Nephron progenitor cell (in vitro differentiated cells): Measurements from ENCODE around the gene PNPLA1.

Experiments
- DNase-seq: peaks from one replicate; pipeline ENCODE4 v3.0.0; 2021
- H3K27ac Mint-ChIP-seq: 2 replicates; pipeline ENCODE4 v1.8.0; 2021; ENCODE audit warnings: mild to moderate bottlenecking, moderate library complexity, mixed read lengths
- H3K27me3 Mint-ChIP-seq: 2 replicates; pipeline ENCODE4 v1.8.0; 2021; ENCODE audit warnings: mild to moderate bottlenecking, low read depth, mixed read lengths; ENCODE audit not compliant: poor library complexity
- H3K36me3 Mint-ChIP-seq: 2 replicates; pipeline ENCODE4 v1.8.0; 2021; ENCODE audit warnings: low read depth, mixed read lengths
- H3K4me1 Mint-ChIP-seq: 2 replicates; pipeline ENCODE4 v1.8.0; 2021; ENCODE audit warnings: mixed read lengths
- H3K4me3 Mint-ChIP-seq: 2 replicates; pipeline ENCODE4 v1.8.0; 2021; ENCODE audit warnings: mild to moderate bottlenecking, moderate library complexity, mixed read lengths
- H3K9me3 Mint-ChIP-seq: 2 replicates; pipeline ENCODE4 v1.8.0; 2021; ENCODE audit warnings: mild to moderate bottlenecking, moderate library complexity, mixed read lengths
- TF ChIP-seq, protein P1 (sequence below): fragments of 200-600 bp; sonication (generic); IDR thresholded peaks from 2 replicates; pipeline ENCODE4 v1.5.0; 2021; ENCODE audit warnings: antibody characterized with exemption

The PNPLA1 gene

DNA sequence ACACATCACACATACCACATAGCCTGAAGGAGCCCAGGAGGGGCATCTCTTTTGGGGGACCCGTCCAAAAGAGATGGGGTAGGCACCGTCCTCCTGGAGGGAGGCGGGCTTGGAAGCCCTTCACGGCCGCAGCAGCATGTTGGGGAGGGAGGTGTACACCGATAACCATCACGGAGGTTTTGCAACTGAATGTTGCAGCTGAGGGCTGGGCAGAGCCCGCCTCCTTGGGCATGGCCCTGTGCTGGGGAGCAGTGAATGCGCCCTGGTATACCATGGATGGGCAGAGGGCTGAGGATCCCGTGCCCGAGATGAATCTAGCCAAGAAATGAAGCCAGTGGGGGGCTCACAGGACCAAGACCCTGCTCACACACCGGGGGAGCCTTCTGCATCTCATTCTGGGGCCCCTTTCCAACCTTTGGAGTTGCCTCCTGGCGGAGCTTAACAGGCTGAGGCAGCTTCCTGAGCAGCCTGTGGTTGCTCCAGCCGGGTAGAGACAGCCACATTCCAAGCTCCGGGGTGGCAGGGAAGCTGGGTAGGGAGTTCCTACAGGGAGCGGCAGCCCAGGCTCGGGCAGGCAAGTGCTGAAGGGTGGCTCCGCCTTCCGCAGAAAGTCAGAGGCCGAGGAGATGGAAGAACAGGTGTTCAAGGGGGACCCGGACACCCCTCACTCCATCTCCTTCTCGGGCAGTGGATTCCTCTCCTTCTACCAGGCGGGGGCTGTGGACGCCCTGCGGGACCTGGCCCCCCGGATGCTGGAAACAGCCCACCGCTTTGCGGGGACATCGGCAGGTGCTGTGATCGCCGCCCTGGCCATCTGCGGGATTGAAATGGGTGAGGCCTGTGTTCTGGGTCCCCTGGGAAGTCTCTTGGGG, at the start of gene PNPLA1:
Gene PNPLA1 (plus strand): TSS at position 227 of the 872 bp plus-strand sequence. CDS start 400 bp downstream, at position 627.
- TF ChIP-seq, protein P1, sequence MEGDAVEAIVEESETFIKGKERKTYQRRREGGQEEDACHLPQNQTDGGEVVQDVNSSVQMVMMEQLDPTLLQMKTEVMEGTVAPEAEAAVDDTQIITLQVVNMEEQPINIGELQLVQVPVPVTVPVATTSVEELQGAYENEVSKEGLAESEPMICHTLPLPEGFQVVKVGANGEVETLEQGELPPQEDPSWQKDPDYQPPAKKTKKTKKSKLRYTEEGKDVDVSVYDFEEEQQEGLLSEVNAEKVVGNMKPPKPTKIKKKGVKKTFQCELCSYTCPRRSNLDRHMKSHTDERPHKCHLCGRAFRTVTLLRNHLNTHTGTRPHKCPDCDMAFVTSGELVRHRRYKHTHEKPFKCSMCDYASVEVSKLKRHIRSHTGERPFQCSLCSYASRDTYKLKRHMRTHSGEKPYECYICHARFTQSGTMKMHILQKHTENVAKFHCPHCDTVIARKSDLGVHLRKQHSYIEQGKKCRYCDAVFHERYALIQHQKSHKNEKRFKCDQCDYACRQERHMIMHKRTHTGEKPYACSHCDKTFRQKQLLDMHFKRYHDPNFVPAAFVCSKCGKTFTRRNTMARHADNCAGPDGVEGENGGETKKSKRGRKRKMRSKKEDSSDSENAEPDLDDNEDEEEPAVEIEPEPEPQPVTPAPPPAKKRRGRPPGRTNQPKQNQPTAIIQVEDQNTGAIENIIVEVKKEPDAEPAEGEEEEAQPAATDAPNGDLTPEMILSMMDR = no peak
- DNase-seq = no peak
- peak within 1 kb of the TSS; percentile 39 for H3K27ac Mint-ChIP-seq
- H3K9me3 Mint-ChIP-seq = peaks cover 10% of the 10 kb centered on the region
- peaks cover 11% of the 10 kb centered on the region for H3K4me1 Mint-ChIP-seq
- no peaks in the 10 kb centered on the region for H3K36me3 Mint-ChIP-seq
- peaks cover 24% of the 10 kb centered on the region for H3K27me3 Mint-ChIP-seq
- no peak within 1 kb of the TSS for H3K4me3 Mint-ChIP-seq

GRCh38 chr6:36220226-36220625, 49.6 kb upstream of the PNPLA1 start:
- TF ChIP-seq, protein P1 = no peak
- Mint-ChIP-seq H3K4me1 (no peaks in the 10 kb centered on the region), H3K36me3 (peaks cover 66% of the 10 kb centered on the region), H3K27ac (no peak overlapping the region), H3K9me3 (no peaks in the 10 kb centered on the region), H3K27me3 (no peaks in the 10 kb centered on the region), H3K4me3 (no peak overlapping the region)
- no peak for DNase-seq

DNA sequence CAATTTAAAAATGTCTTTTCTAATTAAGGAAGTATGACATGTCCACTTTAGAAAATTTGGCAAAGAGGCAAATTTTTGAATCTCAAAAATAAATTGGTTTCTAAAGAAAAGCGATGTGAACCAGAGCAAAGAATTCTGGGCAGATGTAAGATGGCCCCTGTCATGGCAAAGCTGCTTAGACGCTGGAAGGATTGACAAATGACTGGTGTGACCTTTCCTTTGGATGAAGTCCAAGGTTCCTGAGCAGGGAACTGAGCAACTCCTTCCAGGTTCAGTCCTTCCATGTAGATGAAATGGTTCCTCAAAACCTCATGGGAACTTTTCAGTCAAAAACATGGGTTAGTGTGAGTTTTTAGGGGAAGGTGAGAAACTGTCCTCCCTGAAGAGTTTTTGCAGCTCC, 48.2 kb upstream of the PNPLA1 start:
- Mint-ChIP-seq H3K9me3 (no peaks in the 10 kb centered on the region), H3K4me3 (no peak overlapping the region), H3K27ac (no peak overlapping the region), H3K4me1 (no peaks in the 10 kb centered on the region), H3K27me3 (no peaks in the 10 kb centered on the region), H3K36me3 (peaks cover 66% of the 10 kb centered on the region)
- TF ChIP-seq, protein P1 = no peak
- no peak for DNase-seq

DNA sequence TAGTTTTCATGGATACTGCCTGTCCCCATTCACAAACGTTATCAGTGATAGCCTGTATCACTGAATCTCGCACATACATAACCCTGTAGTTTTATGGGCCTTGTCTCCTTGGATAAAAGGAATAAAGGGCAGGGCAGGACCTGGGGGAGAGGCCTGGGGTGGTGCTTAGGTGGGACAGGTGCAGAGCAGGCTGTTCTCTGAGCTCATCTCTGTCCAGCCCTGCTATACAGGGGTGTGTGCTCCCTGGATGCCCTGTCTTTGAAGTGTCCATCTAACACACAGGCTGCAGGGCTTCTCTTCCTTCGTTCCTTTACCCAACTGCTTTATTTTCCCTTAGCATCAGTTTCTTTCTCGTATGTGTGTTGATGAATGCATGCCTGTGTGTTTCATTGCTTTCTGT, 46.9 kb upstream of the PNPLA1 start:
- Mint-ChIP-seq H3K27me3 (no peaks in the 10 kb centered on the region), H3K36me3 (peaks cover 67% of the 10 kb centered on the region), H3K27ac (no peak overlapping the region), H3K4me1 (no peaks in the 10 kb centered on the region), H3K9me3 (no peaks in the 10 kb centered on the region), H3K4me3 (no peak overlapping the region)
- no peak for DNase-seq
- TF ChIP-seq, protein P1 = no peak

GRCh38 chr6:36223706-36224105, 46.2 kb upstream of the PNPLA1 start:
- no peak overlapping the region for H3K4me3 Mint-ChIP-seq
- no peaks in the 10 kb centered on the region for H3K4me1 Mint-ChIP-seq
- H3K27me3 Mint-ChIP-seq = no peaks in the 10 kb centered on the region
- DNase-seq = no peak
- TF ChIP-seq, protein P1 = no peak
- H3K27ac Mint-ChIP-seq = no peak overlapping the region
- no peaks in the 10 kb centered on the region for H3K9me3 Mint-ChIP-seq
- H3K36me3 Mint-ChIP-seq = peaks cover 68% of the 10 kb centered on the region
